Epithelial cell of proximal tubule (primary cell): Measurements from ENCODE around the gene STMP1. TPM values are rescaled to one million over a fixed set of nuclear protein-coding genes. Genes with fewer than 3 reads are reported as not detected.

Experiments used
- DNase-seq: peaks from one replicate; pipeline ENCODE4 v3.0.0-alpha.2; 2011; ENCODE audit warnings: low read depth
- H3K4me3 ChIP-seq: 2 replicates; pipeline ENCODE4 v1.5.1; 2011; ENCODE audit warnings: low read depth, mild to moderate bottlenecking, low read length
- total RNA-seq: library from RNA; depleted of rRNA; stranded (reverse); fragments of >200 nt; gene quantifications from 2 replicates; pipeline ENCODE4 v1.2.3, GENCODE V29; 2015
- TF ChIP-seq, protein P1 (sequence below): conservative IDR thresholded peaks from 2 replicates; pipeline ENCODE4 v1.5.1; 2012; ENCODE audit warnings: low read depth, mild to moderate bottlenecking, low read length

STMP1 gene
- total RNA-seq, 1 donor from 2014 or later = 17.1 TPM

- TF ChIP-seq, protein P1, sequence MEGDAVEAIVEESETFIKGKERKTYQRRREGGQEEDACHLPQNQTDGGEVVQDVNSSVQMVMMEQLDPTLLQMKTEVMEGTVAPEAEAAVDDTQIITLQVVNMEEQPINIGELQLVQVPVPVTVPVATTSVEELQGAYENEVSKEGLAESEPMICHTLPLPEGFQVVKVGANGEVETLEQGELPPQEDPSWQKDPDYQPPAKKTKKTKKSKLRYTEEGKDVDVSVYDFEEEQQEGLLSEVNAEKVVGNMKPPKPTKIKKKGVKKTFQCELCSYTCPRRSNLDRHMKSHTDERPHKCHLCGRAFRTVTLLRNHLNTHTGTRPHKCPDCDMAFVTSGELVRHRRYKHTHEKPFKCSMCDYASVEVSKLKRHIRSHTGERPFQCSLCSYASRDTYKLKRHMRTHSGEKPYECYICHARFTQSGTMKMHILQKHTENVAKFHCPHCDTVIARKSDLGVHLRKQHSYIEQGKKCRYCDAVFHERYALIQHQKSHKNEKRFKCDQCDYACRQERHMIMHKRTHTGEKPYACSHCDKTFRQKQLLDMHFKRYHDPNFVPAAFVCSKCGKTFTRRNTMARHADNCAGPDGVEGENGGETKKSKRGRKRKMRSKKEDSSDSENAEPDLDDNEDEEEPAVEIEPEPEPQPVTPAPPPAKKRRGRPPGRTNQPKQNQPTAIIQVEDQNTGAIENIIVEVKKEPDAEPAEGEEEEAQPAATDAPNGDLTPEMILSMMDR = no peak
- no peak for DNase-seq
- no peak overlapping the region for H3K4me3 ChIP-seq
These were observed 31.2 kb downstream of the STMP1 start for GRCh38 chr7:135693558-135693957.

DNA sequence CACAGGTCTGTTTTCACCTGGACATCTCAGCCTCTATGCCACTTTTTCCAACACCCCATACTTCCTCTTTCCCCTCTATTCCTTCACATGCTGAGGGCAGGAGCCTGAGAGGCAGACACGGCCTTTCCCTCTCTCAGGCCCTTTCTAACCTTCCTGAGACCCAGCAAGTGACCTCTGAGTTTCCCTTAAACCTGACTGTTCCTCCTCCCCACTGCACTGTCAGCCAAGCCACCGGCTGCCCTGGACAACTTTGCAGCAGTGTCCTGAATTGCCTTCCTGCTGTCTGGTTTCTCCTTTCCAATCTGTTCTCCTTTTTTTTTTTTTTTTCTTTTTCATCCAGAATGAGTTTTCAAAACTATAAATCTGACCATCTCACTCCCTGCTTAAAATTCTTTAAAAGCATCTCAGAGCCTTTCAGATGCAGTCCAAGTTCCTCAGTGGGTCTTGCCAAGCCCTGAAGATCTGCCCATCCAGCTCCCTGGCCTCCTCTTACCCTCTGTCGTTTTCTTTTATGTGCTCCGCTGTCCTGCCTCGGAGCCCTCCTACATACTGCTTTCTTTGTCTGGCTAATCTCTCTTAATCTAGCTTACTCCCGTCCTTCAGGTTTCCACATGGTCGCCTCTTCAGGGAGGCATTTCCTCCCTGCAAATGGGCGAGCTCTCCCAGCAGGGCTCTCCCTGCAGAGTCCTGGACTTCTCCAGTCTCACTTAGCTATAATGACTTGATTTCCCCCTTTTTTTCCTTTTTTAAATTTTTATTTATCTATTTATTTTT lies 35.1 kb downstream of the STMP1 start:
- TF ChIP-seq, protein P1 = no peak
- no peak for DNase-seq
- no peak overlapping the region for H3K4me3 ChIP-seq

DNA sequence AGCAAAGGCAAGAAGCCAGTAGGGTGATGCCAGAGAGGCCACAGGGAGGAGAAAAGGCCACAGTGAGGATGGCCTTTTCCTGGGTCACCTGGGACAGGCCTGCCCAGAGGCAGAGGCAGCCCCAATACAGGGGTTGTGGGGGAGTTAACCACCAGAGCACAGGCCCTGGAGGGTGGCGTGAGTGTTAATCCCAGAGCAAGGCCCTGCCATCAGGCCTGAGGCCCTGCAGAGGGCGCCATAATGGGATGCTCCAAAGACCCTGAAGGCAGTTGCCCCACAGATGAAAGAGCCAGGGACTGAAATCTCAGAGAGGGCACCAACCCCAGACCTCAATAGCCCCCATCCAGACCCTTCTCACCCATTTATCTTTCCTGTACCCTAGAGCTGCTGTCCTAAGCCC lies 41.8 kb downstream of the STMP1 start:
- TF ChIP-seq, protein P1 = peak; percentile 49
- no peak for DNase-seq
- no peak overlapping the region for H3K4me3 ChIP-seq

GRCh38 chr7:135704698-135705097 lies 42.4 kb downstream of the STMP1 start:
- no peak for DNase-seq
- TF ChIP-seq, protein P1 = no peak
- H3K4me3 ChIP-seq = no peak overlapping the region

GRCh38 chr7:135706038-135706742 lies 43.9 kb downstream of the STMP1 start:
- no peak for DNase-seq
- TF ChIP-seq, protein P1 = no peak

GRCh38 chr7:135706858-135707569 lies 44.7 kb downstream of the STMP1 start:
- H3K4me3 ChIP-seq = no peak overlapping the region
- DNase-seq = no peak
- TF ChIP-seq, protein P1 = no peak

More at GRCh38 chr7:135706038-135706742, 43.9 kb downstream of the STMP1 start:
- no peak overlapping the region for H3K4me3 ChIP-seq
